Activated T-cell treated with anti-CD3 and anti-CD28 coated beads, Interleukin-2, amount 50 U/mL, for 1 hour (primary cell): ENCODE data around the gene AAMP.
"Not testable (repeated sequence)": the region's sequence is repeated elsewhere in the genome, so short reads cannot be mapped to it uniquely, and the experiment has no call there.

Source experiments
- DNase-seq: peaks from one replicate; pipeline ENCODE4 v3.0.0-alpha.2; 2020

AAMP gene

DNA sequence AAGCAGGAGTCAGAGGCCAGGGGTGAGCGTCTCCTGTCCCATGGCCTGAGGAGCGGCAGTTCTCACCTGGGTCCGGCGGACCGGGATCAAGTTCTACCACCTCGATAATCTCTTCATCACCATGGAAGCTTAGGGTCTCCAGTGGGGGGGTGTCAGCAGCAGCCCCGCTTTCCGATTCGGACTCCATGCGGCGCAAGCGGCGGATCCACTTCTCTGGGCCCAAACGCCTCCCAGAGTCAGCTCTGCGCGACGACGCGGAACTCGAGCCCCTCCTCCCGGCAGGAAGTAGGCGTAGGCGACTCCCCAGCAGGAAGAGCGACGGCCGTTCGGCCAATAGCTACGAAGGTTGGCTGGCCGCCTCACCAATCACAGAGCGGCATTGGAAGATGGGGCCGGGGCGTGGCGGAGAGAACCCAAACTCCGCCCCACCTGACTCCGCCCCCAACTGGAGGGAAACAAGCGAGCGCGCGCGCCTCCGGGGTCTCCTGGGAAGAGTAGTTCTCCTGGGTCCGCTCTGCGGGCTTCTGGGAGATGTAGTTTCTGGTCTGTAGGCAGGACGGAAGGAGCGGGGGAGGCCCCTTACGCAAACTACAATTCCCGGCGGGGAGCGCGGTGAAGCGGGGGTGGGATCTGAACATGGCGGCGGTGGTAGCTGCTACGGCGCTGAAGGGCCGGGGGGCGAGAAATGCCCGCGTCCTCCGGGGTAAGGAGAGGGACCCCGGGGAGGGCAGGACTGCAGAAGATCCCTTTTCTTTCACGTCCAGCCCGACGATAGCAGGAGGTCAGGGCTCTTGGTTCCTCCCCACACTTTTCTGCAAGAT lies at the start of gene AAMP, which contains the start of gene PNKD:
TSS of gene AAMP (minus strand) at position 238 of the 821 bp plus-strand sequence. CDS start at position 187, 51 bp downstream.
TSS of gene PNKD (plus strand) at position 620 of the 821 bp plus-strand sequence. CDS start at position 637, 17 bp downstream.
- DNase-seq = peak; percentile 100

DNA sequence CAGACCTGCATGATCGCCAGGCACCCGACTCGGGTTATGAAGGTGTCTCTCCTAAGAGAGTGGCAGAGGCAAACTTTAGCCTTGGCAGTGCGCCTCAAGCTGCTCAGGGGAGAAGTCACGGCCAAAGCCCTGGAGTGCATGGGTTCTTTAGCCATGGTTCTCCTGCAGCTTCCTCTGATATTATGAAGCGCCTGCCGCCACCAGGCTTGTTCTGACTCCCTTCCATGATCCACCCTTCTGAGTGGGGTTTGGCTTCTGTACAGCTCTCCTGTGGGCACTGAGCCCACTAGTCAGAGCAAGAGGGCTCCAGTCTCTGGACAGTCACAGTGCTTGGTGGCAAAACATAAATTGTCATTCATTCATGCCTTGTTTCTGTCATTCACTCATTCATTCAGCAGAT lies 48.3 kb upstream of the AAMP start:
- no peak for DNase-seq

GRCh38 chr2:218317835-218318234 lies 47.9 kb upstream of the AAMP start:
- no peak for DNase-seq

DNA sequence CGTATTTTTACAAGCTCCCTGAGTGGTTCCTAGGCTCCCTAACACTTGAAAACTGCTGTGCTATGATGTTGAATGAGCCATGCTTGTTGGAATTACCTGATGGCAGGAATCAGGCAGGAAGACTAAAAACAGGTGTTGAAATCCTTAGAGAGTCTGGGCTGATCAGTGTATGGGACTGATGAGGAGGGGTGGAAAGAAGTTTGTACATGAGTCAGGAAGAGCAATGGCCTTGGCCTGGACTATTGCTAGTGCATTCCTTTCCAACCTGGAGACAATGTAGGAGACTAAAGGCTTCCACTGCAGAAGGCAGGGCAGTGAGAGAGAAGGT lies 47.3 kb upstream of the AAMP start:
- no peak for DNase-seq

DNA sequence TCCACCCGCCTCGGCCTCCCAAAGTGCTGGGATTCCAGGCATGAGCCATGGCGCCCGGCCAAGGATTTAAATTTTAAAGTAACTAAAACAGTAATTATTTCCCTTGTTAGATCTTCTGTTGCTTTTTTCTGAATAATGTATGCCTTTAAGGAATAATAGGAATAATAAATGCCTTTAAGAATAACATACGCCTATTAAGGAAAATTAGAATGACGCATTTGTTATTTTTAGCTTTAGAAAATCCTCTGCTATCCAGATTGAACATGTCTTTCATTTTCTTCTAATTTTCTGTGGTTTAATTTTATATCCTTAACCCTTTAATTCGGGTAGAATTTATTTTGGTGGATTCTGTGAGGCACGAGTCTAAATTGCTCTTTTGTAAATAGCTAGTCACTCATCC lies 45.5 kb upstream of the AAMP start:
- DNase-seq = no peak

GRCh38 chr2:218314764-218315163 lies 44.8 kb upstream of the AAMP start:
- not testable (repeated sequence) for DNase-seq

DNA sequence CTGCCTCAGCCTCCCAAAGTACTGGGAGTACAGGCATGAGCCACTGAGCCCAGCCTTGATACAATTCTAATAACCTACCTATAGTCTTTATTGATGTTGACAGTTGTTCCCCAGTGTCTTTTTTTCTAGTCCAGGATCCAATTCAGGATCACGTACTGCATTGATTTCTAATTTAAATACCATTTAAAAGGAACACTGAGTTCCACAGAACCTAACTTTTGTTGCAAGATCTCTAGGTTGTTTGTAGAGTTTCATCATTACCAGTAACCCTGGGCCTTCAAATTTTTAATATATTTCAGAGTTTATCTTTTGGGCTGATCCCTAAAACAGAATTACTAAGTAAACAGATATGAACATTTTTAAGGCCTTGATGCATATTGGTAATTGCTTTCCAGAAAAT lies 43.4 kb upstream of the AAMP start:
- no peak for DNase-seq

DNA sequence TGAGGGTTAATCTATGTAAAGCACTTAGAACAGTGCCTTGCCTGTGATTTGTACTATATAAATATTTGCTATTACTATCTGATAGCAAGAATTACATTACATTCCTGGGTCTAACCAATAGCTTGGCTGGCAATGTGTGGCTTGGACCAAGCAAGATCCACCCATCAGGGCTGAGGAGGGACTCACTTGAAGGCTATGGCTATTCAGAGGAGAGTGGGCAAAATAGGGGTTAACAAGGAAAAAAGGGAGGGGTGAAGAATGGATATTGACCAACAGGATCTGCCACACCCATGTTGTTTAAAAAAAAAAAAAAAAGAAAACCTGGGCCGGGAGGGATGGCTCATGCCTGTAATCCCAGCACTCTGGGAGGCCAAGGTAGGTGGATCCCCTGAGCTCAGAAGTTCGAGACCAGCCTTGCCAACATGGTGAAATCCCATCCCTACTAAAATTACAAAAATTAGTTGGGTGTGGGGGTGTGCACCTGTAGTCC lies 42.4 kb upstream of the AAMP start:
- DNase-seq = no peak

DNA sequence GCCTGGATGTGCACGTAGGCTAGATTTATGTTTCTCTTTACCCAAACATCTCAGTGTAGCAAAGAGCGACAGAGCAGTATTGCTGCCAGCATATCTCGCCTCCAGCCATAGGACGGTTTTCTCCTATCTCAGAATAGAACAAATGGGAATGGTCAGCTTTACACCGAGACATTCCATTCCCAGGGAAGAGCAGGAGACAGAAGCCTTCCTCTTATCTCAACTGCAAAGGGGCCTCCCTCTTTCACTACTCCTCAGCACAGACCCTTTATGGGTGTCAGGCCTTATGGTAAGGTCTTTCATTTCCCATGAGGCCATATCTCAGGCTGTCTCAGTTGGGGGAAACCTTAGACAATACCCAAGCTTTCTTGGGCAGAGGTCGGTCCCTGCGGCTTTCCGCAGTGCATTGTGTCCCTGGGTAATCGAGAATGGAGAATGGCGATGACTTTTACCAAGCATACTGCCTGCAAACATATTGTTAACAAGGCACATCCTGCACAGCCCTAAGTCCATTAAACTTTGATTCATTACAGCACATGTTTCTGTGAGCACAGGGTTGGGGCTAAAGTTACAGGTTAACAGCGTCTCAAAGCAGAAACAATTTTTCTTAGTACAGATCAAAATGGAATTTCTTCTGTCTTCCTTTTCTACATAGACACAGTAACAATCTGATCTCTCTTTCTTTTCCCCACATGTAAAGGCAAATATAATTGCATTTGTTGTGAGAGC lies 41.8 kb upstream of the AAMP start:
- not testable (repeated sequence) for DNase-seq

GRCh38 chr2:218310853-218311540 lies 41.1 kb upstream of the AAMP start:
- no peak for DNase-seq

GRCh38 chr2:218307415-218308090 lies 37.6 kb upstream of the AAMP start:
- no peak for DNase-seq

DNA sequence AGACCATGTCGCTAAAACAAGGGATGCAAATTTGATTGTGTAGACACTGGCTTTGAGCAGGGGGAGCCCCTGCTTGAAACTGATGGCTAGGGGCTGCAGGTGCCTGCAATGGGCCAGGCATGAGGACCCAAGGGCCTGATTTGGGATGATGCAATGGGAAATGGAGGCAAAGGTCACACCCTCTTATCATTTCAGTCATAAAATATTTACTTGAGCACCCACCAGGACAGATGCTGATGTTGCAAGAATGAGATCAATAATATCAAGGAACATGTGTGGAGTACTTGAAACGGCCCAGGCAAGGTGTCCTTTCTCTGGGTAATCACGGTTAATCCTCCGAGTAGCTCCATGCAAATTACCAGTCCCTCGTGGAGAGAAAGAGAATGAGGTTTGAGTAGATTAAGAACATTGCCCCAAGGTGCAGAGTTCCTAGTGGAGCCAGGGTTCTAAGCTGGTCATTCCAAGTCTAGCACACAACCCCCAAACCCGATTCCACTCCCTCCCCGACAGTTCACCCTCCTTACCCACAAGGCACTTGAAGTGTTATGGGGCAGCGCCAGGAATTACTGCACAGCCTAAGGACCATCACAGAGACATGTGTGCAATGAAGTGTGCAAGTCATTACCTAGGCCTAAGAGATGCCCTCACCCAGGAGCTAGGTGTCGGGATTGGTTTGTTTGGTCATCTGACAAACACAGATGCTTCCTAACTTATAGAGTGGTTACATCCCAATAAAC lies 36.4 kb upstream of the AAMP start:
- no peak for DNase-seq

DNA sequence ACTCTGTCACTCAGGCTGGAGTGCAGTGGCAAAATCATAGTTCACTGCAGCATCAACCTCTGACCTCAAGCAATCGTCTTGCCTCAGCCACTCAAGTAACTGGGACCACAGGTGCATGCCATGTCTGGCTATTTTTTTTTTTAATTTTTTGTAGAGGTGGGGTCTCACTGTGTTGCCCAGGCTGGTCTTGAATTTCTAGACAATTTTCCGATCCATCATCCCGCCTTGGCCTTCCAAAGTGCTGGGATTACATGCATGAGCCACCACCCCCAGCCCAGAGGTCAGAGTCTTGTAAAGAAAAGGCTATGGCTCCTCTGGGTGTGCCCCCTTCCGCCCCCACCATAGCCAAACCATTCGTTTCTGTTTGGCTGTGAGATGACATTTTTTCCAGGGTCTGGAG lies 35.4 kb upstream of the AAMP start:
- no peak for DNase-seq

DNA sequence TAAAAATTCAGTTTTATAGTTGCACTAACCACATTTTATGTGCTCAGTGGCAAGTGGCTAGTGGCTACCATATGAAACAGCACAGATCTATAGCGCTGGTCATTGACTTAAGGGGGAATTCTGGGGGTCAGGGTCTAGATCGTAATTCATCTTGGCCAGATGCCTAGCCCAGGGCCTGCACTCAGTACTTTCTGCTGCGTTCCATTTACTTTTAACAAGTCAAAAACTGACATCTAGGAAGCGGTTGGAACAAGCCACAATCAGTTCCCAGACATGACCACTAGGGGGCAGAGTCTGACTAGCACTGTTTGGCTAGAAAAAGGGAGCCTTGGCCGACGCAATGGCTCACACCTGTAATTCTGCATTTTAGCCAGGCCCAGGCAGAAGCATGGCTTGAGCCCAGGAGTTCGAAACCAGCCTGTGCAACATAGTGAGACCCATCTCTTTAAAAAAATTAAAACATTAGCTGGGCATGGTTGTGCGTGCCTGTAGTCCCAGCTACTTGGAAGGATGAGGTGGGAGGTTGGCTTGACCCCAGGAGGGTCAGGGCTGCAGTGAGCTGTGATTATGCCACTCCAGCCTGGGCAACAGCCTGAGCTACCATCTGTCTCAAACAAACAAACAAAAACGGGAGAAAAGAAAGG lies 31.4 kb upstream of the AAMP start:
- DNase-seq = peak; percentile 83

GRCh38 chr2:218300141-218300540 lies 30.2 kb upstream of the AAMP start:
- DNase-seq = no peak

GRCh38 chr2:218298314-218298875 lies 28.5 kb upstream of the AAMP start:
- DNase-seq = no peak

- no peak for DNase-seq
Observed at GRCh38 chr2:218296847-218297246, 26.9 kb upstream of the AAMP start.

DNA sequence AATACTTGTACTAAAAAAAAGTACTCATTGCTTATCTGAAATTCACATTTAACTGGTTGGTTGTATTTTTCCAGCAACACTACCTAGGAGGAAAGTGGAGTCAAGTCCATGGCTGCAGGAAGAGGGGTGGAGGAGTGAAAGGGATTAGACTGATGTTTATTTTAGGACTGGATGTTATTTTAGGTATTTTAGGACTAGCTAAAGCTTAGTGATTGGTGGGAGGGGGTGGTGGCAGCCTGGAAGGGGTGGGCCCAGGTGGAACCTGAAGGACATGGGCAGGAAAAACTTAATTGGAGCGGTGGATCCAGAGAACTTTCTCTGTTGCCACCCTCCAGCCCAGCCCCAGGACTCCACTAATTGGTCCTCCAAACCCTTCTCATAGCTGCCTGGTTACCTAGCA lies 26.3 kb upstream of the AAMP start:
- DNase-seq = no peak

- DNase-seq = no peak
Observed at GRCh38 chr2:218295029-218295428, 25.1 kb upstream of the AAMP start.

GRCh38 chr2:218294430-218295022 lies 24.6 kb upstream of the AAMP start:
- DNase-seq = no peak
